ENCODE results near the gene HMCES.
A peak's percentile ranks its signal among the peaks of the same experiment; 100 is the strongest.

Gene HMCES, protein sequence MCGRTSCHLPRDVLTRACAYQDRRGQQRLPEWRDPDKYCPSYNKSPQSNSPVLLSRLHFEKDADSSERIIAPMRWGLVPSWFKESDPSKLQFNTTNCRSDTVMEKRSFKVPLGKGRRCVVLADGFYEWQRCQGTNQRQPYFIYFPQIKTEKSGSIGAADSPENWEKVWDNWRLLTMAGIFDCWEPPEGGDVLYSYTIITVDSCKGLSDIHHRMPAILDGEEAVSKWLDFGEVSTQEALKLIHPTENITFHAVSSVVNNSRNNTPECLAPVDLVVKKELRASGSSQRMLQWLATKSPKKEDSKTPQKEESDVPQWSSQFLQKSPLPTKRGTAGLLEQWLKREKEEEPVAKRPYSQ

DNA sequence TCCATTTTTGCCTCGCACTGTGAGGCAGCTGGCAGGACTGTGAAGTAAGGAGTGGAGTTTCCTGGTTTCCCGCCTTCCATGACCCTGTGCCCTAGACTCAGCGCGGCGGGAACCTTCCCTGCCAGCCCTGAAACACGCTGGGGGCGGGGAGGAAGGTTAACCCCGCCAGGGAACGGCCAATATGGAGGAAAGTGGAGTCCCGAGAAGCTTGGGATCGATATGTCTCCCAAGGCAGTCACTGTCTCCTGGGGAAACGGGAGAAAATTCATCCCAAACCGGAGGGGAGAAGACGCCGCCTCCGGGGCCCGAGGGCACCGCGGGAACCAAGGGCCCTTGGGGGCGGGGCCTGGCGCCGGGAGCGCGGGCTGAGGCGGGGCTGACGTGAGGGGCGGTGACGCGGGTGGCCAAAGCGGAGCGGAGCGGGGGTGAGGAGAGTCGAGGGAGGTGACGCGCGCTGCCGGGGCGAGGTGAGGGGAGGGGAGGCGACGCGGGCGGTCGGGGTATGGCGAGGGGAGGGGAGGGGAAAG, at the start of gene HMCES:
HMCES (plus strand) TSS at position 432 of the 527 bp plus-strand sequence. CDS start 863 bp downstream, outside the sequence.
- peak within 1 kb of the TSS; percentile 89 for H3K4me3 ChIP-seq (ENCODE audit: control insufficient read depth, low read depth, low read length)
- DNase-seq (ENCODE audit: low read depth) = peak; percentile 81
- TF ChIP-seq, protein P1, sequence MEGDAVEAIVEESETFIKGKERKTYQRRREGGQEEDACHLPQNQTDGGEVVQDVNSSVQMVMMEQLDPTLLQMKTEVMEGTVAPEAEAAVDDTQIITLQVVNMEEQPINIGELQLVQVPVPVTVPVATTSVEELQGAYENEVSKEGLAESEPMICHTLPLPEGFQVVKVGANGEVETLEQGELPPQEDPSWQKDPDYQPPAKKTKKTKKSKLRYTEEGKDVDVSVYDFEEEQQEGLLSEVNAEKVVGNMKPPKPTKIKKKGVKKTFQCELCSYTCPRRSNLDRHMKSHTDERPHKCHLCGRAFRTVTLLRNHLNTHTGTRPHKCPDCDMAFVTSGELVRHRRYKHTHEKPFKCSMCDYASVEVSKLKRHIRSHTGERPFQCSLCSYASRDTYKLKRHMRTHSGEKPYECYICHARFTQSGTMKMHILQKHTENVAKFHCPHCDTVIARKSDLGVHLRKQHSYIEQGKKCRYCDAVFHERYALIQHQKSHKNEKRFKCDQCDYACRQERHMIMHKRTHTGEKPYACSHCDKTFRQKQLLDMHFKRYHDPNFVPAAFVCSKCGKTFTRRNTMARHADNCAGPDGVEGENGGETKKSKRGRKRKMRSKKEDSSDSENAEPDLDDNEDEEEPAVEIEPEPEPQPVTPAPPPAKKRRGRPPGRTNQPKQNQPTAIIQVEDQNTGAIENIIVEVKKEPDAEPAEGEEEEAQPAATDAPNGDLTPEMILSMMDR (conservative IDR thresholded peaks at IDR 0.05; ENCODE audit: control insufficient read depth, insufficient read depth, low read depth, low read length) = no peak

DNA sequence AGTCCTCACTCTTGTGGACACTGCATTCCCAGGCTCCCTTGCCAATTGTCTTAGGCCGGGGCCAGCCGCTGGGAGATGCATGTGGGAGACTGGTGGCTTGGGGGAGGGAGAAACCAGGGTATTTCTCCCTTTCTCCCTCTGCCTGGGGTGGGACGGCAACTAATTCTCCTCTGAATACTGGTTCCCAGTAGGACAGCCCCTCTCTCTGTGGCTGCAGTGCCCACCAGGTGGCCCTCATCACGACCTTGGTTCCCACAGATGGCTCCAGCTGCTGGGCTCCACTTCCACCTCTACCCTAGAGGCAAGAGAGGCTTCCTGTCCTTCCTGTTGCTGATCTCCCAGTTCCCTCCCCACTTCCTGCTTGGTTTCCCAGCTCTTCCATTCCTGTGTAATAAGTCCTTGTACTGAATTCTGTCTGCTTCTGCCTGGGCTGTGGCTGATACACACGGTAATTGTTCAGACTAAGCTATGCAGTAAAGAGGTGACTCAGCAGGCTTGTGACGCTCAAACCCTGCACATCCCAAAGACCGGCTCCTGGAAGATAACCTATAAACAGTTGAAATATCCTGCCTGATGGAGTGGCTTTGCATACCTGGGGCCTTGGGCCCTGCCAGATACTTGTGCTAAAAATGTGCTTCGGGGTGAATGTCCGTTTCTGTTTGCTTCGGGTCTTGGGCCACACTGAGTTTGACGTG, 49.6 kb upstream of the HMCES start:
- TF ChIP-seq, protein P1 (conservative IDR thresholded peaks at IDR 0.05; ENCODE audit: control insufficient read depth, insufficient read depth, low read depth, low read length) = no peak
- DNase-seq (ENCODE audit: low read depth) = peak; percentile 86
- H3K4me3 ChIP-seq (ENCODE audit: control insufficient read depth, low read depth, low read length) = no peak overlapping the region

DNA sequence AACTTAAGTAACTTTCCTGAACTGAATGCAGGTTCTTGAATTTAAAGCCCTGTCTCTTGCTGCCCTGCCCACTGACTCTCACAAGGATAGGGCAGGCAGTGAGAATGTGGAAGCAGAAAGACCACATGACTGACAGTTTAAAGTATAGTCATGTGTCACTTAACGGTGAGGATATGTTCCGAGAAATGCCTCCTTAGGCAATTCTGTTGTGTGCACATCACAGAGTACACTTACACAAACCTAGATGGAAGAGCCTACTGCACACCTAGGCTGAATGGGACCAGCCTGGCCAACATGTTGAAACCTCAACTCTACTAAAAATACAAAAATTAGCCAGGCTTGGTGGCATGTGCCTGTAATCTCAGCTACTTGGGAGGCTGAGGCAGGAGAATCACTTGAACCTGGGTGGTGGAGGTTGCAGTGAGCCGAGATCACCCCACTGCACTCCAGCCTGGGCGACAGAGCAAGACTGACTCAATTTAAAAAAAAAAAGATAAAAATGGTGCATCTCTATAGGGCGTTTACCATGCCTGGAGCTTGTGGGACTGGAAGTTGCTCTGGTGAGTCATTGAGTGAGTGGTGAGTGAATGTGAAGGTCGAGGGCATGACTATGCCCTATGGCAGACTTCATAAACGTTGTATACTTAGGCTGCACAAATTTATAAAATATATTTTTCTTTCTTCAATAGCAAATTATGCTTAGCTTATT, 48.2 kb upstream of the HMCES start:
- TF ChIP-seq, protein P1 (conservative IDR thresholded peaks at IDR 0.05; ENCODE audit: control insufficient read depth, insufficient read depth, low read depth, low read length) = no peak
- H3K4me3 ChIP-seq (ENCODE audit: control insufficient read depth, low read depth, low read length) = no peak overlapping the region
- peak; percentile 96 for DNase-seq (ENCODE audit: low read depth)

DNA sequence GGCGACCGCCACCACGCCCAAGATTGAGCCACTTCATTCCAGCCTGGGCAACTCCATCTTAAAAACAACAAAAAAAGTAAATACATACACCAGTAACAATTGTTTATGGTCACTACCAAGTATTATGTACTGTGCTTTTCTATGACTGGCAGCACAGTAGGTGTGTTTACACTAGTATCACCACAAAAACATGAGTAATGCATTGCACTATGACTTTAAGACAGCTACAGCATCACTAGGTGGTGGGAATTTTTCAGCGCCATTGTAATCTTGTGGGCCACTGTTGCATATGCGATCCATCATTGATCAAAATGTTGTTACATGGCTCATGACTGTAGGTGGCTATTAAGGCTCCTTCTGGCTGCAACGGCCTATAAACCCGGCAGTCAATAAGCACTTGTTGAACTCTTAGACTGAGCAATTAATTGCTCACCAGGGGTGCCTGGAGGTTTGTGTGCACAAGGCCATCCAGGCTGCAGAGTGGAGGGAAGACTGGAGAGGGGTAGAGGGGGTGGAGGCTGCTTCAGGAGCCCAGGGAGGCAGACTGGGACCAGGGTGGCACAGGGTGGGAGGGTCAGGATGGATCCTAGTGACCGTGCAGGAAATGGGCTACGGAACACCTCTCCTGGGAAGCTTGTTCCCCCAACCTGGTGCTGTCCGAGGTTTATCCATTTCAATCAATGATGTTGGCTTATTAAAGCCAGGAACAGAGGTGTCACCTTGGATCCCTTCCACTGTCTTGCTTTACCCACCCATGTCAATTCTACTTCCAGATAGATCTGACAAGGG, 47.1 kb upstream of the HMCES start:
- TF ChIP-seq, protein P1 (conservative IDR thresholded peaks at IDR 0.05; ENCODE audit: control insufficient read depth, insufficient read depth, low read depth, low read length) = no peak
- DNase-seq (ENCODE audit: low read depth) = peak; percentile 68
- H3K4me3 ChIP-seq (ENCODE audit: control insufficient read depth, low read depth, low read length) = no peak overlapping the region

DNA sequence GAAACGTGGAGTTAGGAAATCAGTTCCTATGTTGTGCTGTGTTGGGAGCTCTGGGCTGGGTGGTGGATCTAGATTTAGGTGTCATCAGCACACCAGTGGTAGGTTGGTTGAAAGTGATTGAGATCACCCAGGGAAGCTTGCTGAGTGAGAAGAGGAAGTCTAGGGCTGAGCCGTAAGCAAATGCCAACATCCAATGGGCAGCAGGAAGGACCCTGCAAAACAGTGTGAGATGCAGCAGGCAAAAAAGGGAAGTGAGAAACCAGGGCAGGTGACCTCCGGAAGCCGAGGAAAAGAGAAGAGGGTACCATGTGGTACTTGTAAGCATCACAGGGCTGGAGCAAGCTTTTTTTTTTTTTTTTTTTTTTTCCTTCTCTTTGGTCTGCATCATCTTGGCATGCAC, 45.1 kb upstream of the HMCES start:
- no peak overlapping the region for H3K4me3 ChIP-seq (ENCODE audit: control insufficient read depth, low read depth, low read length)
- DNase-seq (ENCODE audit: low read depth) = no peak
- TF ChIP-seq, protein P1 (conservative IDR thresholded peaks at IDR 0.05; ENCODE audit: control insufficient read depth, insufficient read depth, low read depth, low read length) = no peak

DNA sequence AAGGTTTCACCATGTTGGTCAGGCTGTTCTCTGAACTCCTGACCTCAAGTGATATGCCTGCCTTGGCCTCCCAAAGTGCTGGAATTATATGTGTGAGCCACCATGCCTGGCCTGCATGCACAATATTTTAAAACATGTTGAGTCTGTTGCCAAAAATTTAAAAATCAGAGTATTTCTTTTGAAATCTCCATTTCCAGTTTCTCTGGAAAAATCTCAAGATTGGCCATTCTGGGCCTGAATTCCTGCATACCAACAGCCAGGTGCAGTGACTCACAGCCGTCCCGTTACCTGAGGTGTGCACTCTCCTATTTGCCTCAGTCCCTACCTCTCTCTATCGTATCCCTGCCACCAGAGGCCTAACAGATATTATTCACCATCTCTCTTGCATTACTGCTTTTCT, 44.2 kb upstream of the HMCES start:
- TF ChIP-seq, protein P1 (conservative IDR thresholded peaks at IDR 0.05; ENCODE audit: control insufficient read depth, insufficient read depth, low read depth, low read length) = no peak
- no peak for DNase-seq (ENCODE audit: low read depth)
- H3K4me3 ChIP-seq (ENCODE audit: control insufficient read depth, low read depth, low read length) = no peak overlapping the region
